Calu3 (cell line): Measurements from ENCODE around the gene CKS1B. TPM values are rescaled to one million over a fixed set of nuclear protein-coding genes. Genes with fewer than 3 reads are reported as not detected.

Source experiments
- BruUV-seq: library from RNA; stranded (reverse); fragments of 400-500 nt; replicated peaks from 2 replicates; lab custom pipeline; 2021; lab: Mats Ljungman, UMichigan
- CTCF ChIA-PET: fragments of 300-600 bp; sonication (Branson Sonifier 250); formaldehyde crosslinking; loops from one replicate; lab custom pipeline; 2022; ENCODE audit warnings: antibody characterized with exemption; lab: Charles Lee
- DNase-seq: peaks from one replicate; pipeline ENCODE4 v3.0.0; 2022
- H3K27ac Mint-ChIP-seq: one replicate; pipeline ENCODE4 v1.8.0; 2022; ENCODE audit warnings: mixed read lengths; ENCODE audit not compliant: unreplicated experiment
- H3K27me3 Mint-ChIP-seq: one replicate; pipeline ENCODE4 v1.8.0; 2022; ENCODE audit warnings: mixed read lengths; ENCODE audit not compliant: unreplicated experiment
- H3K36me3 Mint-ChIP-seq: one replicate; pipeline ENCODE4 v1.8.0; 2022; ENCODE audit warnings: mild to moderate bottlenecking, moderate library complexity, mixed read lengths; ENCODE audit not compliant: insufficient read depth, unreplicated experiment
- H3K4me1 Mint-ChIP-seq: one replicate; pipeline ENCODE4 v1.8.0; 2022; ENCODE audit warnings: mild to moderate bottlenecking, low read depth, mixed read lengths; ENCODE audit not compliant: unreplicated experiment
- H3K4me3 Mint-ChIP-seq: one replicate; pipeline ENCODE4 v1.8.0; 2022; ENCODE audit warnings: mild to moderate bottlenecking, low read depth, moderate library complexity, mixed read lengths; ENCODE audit not compliant: unreplicated experiment
- H3K9me3 Mint-ChIP-seq: one replicate; pipeline ENCODE4 v1.8.0; 2022; ENCODE audit warnings: low read depth, mixed read lengths; ENCODE audit not compliant: unreplicated experiment
- CTCF ChIP-seq: fragments of 200-600 bp; IDR thresholded peaks from one replicate; pipeline ENCODE4 v1.8.0; 2022; ENCODE audit warnings: antibody characterized with exemption; ENCODE audit not compliant: unreplicated experiment
- intact Hi-C: fragments of 100-400 bp; cut with micrococcal nuclease; formaldehyde crosslinking; loops from one replicate; pipeline ENCODE4 v1.10.0; 2022; ENCODE audit not compliant: unreplicated experiment
- total RNA-seq: library from RNA; stranded (reverse); gene quantifications from 2 replicates; pipeline ENCODE4 v1.2.3, GENCODE V29; 2022

The CKS1B gene
- total RNA-seq, 1 experiment from 2014 or later: 230 TPM

DNA sequence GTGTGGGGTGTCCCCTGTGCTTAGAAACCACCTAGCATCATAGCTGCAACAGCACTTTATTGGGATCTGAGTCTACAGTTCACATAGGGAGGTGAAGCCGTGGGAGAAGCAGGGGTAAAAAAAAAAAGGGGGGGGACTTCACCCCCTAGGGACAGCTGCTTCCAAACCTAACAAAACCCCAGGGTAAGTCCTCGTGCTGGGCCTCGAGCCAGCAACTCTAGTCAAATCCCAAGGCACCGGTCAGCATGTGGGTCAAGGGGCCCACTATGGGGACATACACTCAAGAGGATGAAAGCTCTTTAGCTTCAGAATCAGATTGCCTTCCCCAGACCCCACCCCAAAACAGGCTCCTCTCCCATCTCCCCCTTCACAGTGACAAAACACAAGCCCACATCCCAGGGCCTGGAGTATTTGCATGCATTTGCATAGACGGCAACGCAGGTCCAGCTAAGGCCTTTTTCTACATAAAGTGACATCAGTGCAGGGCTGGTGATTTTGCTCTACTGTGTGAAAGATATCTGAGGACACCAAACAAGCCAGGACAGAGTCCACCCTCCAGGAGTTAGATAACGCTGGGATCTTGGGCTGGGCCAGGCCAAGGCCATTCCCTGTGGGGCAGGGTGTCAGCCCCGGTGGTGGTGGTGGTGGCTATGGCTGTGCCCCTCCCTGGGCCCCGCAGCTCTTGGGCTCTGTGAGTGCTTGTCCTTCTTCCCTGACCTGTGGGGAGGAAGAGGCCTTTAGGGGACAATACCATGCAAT is 29.9 kb upstream of the CKS1B start:
- intact Hi-C loops: no loop called here
- H3K4me3 Mint-ChIP-seq: no peak overlapping the region
- BruUV-seq: TSS peak; percentile 65
- H3K36me3 Mint-ChIP-seq: peaks cover 12% of the 10 kb centered on the region
- CTCF ChIA-PET: interaction anchor here (1.0 to 1.5 kb wide), 5 partner anchors 8 to 275 kb away, joined by 3 to 6 read pairs (median 4); partner anchors contain the start of genes PBXIP1 and PMVK
- TF ChIP-seq CTCF: no peak
- peaks cover 17% of the 10 kb centered on the region for H3K4me1 Mint-ChIP-seq
- H3K9me3 Mint-ChIP-seq: no peaks in the 10 kb centered on the region
- no peaks in the 10 kb centered on the region for H3K27me3 Mint-ChIP-seq
- no peak overlapping the region for H3K27ac Mint-ChIP-seq
- DNase-seq: no peak

DNA sequence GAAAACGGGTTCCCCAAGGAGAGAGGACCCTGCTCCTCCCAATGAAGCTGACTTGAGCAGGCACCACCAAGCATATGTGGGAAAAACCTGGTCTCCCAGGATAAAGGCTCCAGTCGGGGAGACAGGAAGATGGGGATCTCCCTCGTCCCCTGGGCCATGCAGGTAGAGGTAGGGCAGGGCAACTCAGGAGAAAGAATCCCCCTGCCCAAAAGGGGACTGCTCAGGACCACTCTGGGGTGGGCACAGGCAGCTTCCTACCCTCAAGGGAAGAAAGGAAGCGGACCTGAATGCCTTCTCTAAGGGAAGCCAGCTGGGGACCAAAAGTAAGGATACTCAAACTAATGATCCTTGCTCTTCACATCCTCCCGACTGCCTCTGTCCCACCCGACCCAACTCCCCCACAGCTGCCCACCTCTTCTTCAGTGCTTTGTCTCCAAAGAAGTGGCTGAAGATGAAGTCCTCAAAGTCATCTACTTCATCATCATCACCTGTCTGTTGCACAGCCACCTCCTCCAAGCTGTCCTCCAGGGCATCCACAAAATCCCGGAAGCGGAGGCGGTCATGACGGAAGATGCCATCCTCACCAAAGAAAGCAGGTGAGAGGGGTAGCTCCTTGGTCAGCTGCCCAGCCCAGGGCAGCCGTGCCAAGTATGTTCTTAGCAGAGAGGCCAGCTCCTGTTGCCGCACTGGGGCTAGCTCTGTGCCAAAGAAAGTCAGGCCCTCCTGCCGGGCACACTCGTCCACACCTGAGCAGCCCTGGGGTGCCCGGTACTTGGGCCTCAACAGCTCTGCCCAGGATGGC is 29.1 kb upstream of the CKS1B start:
- Mint-ChIP-seq H3K36me3 (peaks cover 12% of the 10 kb centered on the region), H3K27ac (no peak overlapping the region), H3K4me1 (peaks cover 14% of the 10 kb centered on the region), H3K4me3 (no peak overlapping the region), H3K27me3 (no peaks in the 10 kb centered on the region), H3K9me3 (no peaks in the 10 kb centered on the region)
- BruUV-seq: no TSS peak
- intact Hi-C loops: no loop called here
- DNase-seq: no peak
- CTCF ChIA-PET: interaction anchor here (1.0 kb wide), 1 partner anchor 9 kb away, joined by 3 read pairs; the partner anchor contains the start of gene PMVK
- no peak for TF ChIP-seq CTCF

DNA sequence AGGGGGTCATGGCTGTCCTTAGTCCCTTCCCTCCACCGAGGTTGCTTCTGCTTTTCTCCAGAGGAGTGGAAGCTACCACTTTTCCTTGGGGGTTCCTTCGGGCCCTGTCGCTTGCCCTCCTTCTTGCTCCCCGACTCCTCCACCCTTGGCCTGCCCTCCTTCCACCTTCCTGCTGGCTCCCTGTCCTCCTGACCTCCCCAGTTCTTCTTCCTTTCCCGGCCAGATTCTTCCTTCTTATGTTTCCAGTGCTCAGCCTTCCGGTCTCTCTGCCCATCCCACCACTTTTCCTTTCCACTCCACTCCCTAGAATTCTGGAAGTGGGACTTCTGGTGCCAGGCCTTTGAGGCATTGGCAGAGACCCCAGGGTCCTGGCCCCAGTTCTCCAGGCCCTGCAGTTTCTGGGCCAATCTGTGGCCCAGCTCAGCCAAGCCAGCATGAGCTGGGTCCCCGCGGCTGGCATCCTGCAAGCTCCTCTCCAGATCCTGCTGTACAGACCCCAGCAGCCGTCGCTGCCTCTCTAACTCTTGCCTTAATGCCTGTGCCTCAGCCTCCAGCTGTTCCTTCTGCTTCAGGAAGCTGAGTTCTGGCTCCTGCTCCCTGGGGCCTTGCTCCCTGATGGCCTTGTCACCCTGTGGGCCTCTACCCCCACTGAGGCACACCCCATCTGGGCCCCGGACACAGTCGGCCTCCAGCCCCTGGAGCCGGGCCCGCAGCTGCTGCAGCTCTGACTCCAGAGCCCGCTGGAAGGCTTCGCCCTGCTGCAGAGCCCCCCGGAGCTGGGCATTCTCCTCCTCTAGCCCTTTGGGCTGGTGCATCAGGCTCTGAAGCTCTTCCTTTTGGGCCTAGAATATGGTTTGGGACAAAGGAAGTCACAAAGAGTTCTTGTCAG is 28.3 kb upstream of the CKS1B start:
- BruUV-seq: no TSS peak
- Mint-ChIP-seq H3K27me3 (no peaks in the 10 kb centered on the region), H3K36me3 (peaks cover 12% of the 10 kb centered on the region), H3K27ac (no peak overlapping the region), H3K4me1 (peaks cover 8% of the 10 kb centered on the region), H3K9me3 (no peaks in the 10 kb centered on the region), H3K4me3 (no peak overlapping the region)
- DNase-seq: no peak
- intact Hi-C loops: no loop called here
- CTCF ChIA-PET: no interaction called here
- no peak for TF ChIP-seq CTCF

- TF ChIP-seq CTCF: no peak
- Mint-ChIP-seq H3K4me1 (peaks cover 8% of the 10 kb centered on the region), H3K27ac (no peak overlapping the region), H3K9me3 (no peaks in the 10 kb centered on the region), H3K36me3 (peaks cover 23% of the 10 kb centered on the region), H3K27me3 (no peaks in the 10 kb centered on the region), H3K4me3 (no peak overlapping the region)
- intact Hi-C loops: no loop called here
- CTCF ChIA-PET: no interaction called here
- DNase-seq: no peak
- no TSS peak for BruUV-seq
These were observed 26.4 kb upstream of the CKS1B start for GRCh38 chr1:154948079-154948478.
